Inferior parietal cortex (tissue), 1 donor: Measurements from ENCODE around the gene AVPR2.

Experiments
- DNase-seq: peaks from one replicate; pipeline ENCODE4 v3.0.0-alpha.2; 2016; ENCODE audit errors: extremely low spot score

The AVPR2 gene

GRCh38 chrX:153952373-153953026, 48.0 kb downstream of the AVPR2 start:
- DNase-seq: no peak

- peak; percentile 69 for DNase-seq
Observed at GRCh38 chrX:153953342-153953830, 48.9 kb downstream of the AVPR2 start.

- DNase-seq: no peak
Observed at GRCh38 chrX:153953892-153954557, 49.6 kb downstream of the AVPR2 start.

- DNase-seq: no peak
Observed at GRCh38 chrX:153954558-153955227, 50.2 kb downstream of the AVPR2 start.

GRCh38 chrX:153955228-153955732, 50.8 kb downstream of the AVPR2 start:
- DNase-seq: no peak

GRCh38 chrX:153956044-153956907, 51.8 kb downstream of the AVPR2 start:
- no peak for DNase-seq
